ENCODE data around the gene CLBA1.
"Not testable (repeated sequence)": the region's sequence is repeated elsewhere in the genome, so short reads cannot be mapped to it uniquely, and the experiment has no call there.

CLBA1 gene

DNA sequence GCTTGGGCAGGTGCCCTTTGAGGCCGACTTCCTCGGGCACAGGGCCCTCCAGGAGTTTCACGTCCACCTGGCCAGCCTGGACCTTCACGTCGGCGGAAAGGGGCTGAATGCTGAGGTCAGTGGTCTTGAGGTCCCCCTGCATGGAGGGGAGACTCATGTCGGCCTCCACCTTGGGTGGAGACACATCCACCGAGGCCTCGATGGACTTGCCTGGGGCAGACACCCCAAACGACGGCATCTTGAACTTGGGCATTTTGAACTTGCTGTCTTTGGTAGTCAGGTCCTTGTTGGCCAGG is 36.9 kb upstream of the CLBA1 start:
- H3K27ac ChIP-seq (replicated peaks), result no peak overlapping the region
- H3K27me3 ChIP-seq (ENCODE audit: insufficient read depth, poor library complexity, severe bottlenecking), result no peaks in the 10 kb centered on the region
- H3K4me3 ChIP-seq (replicated peaks; ENCODE audit: insufficient read depth, low read length), result no peak overlapping the region
- DNase-seq (ENCODE audit: low read depth in 1 of 2, low spot score in 1 of 2), result no peak
- TF ChIP-seq, protein P1, sequence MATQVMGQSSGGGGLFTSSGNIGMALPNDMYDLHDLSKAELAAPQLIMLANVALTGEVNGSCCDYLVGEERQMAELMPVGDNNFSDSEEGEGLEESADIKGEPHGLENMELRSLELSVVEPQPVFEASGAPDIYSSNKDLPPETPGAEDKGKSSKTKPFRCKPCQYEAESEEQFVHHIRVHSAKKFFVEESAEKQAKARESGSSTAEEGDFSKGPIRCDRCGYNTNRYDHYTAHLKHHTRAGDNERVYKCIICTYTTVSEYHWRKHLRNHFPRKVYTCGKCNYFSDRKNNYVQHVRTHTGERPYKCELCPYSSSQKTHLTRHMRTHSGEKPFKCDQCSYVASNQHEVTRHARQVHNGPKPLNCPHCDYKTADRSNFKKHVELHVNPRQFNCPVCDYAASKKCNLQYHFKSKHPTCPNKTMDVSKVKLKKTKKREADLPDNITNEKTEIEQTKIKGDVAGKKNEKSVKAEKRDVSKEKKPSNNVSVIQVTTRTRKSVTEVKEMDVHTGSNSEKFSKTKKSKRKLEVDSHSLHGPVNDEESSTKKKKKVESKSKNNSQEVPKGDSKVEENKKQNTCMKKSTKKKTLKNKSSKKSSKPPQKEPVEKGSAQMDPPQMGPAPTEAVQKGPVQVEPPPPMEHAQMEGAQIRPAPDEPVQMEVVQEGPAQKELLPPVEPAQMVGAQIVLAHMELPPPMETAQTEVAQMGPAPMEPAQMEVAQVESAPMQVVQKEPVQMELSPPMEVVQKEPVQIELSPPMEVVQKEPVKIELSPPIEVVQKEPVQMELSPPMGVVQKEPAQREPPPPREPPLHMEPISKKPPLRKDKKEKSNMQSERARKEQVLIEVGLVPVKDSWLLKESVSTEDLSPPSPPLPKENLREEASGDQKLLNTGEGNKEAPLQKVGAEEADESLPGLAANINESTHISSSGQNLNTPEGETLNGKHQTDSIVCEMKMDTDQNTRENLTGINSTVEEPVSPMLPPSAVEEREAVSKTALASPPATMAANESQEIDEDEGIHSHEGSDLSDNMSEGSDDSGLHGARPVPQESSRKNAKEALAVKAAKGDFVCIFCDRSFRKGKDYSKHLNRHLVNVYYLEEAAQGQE (IDR thresholded peaks at IDR 0.05; ENCODE audit: insufficient replicate concordance, low read depth), result no peak

DNA sequence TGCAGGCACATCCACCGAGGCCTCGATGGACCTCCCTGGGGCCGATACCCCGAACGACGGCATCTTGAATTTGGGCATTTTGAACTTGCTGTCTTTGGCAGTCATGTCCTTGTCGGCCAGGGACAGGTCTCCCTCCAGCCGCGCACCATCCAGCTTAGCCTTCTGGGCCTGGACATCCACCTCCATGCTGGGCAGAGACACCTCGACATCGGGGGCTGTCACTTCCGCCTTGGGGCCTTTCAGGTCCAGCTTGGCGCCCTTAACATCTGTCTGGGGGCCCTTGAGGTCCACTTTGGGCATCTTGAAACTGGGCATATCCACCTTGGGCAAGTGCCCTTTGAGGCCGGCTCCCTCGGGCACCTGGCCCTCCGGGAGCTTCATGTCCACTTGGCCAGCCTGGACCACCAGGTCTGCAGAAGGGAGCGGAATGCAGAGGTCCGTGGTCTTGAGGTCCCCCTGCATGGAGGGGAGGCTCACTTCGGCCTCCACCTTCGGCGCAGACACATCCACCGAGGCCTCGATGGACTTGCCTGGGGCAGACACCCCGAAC is 36.1 kb upstream of the CLBA1 start:
- not testable (repeated sequence) for H3K27ac ChIP-seq (replicated peaks); DNase-seq (ENCODE audit: low read depth in 1 of 2, low spot score in 1 of 2); H3K27me3 ChIP-seq (ENCODE audit: insufficient read depth, poor library complexity, severe bottlenecking); H3K4me3 ChIP-seq (replicated peaks; ENCODE audit: insufficient read depth, low read length)

- DNase-seq (ENCODE audit: low read depth in 1 of 2, low spot score in 1 of 2), result no peak
- H3K27me3 ChIP-seq (ENCODE audit: insufficient read depth, poor library complexity, severe bottlenecking), result no peaks in the 10 kb centered on the region
- no peak overlapping the region for H3K4me3 ChIP-seq (replicated peaks; ENCODE audit: insufficient read depth, low read length)
- TF ChIP-seq GABPA (IDR thresholded peaks at IDR 0.05; ENCODE audit: low read depth) (no peak), SPI1 (IDR thresholded peaks at IDR 0.05; ENCODE audit: borderline replicate concordance, low read depth) (no peak), POLR2AphosphoS5 (IDR thresholded peaks at IDR 0.05; ENCODE audit: low read depth) (no peak), CTCF (IDR thresholded peaks at IDR 0.05; ENCODE audit: insufficient read depth, low read length) (no peak)
- TF ChIP-seq, protein P1 (IDR thresholded peaks at IDR 0.05; ENCODE audit: insufficient replicate concordance, low read depth), result no peak
- H3K27ac ChIP-seq (replicated peaks), result no peak overlapping the region
Measured at GRCh38 chr14:104950021-104950420, 35.6 kb upstream of the CLBA1 start.

DNA sequence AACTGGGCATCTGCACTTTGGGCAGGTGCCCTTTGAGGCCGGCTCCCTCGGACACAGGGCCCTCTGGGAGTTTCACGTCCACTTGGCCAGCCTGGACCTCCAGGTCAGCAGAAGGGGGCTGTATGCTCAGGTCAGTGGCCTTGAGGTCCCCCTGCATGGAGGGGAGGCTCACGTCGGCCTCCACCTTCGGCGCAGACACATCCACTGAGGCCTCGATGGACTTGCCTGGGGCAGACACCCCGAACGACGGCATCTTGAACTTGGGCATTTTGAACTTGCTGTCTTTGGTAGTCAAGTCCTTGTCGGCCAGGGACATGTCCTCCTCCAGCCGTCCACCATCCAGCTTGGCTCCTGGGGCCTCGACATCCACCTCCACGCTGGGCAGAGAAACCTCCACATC is 34.9 kb upstream of the CLBA1 start:
- H3K27me3 ChIP-seq (ENCODE audit: insufficient read depth, poor library complexity, severe bottlenecking); H3K27ac ChIP-seq (replicated peaks); H3K4me3 ChIP-seq (replicated peaks; ENCODE audit: insufficient read depth, low read length); DNase-seq (ENCODE audit: low read depth in 1 of 2, low spot score in 1 of 2): not testable (repeated sequence)

- not testable (repeated sequence) for DNase-seq (ENCODE audit: low read depth in 1 of 2, low spot score in 1 of 2); H3K27ac ChIP-seq (replicated peaks); H3K4me3 ChIP-seq (replicated peaks; ENCODE audit: insufficient read depth, low read length); H3K27me3 ChIP-seq (ENCODE audit: insufficient read depth, poor library complexity, severe bottlenecking)
Measured at GRCh38 chr14:104951863-104952657, 33.5 kb upstream of the CLBA1 start.

- H3K4me3 ChIP-seq (replicated peaks; ENCODE audit: insufficient read depth, low read length), result no peak overlapping the region
- TF ChIP-seq CTCF (IDR thresholded peaks at IDR 0.05; ENCODE audit: insufficient read depth, low read length) (no peak), GABPA (IDR thresholded peaks at IDR 0.05; ENCODE audit: low read depth) (no peak), SPI1 (IDR thresholded peaks at IDR 0.05; ENCODE audit: borderline replicate concordance, low read depth) (no peak), POLR2AphosphoS5 (IDR thresholded peaks at IDR 0.05; ENCODE audit: low read depth) (no peak)
- TF ChIP-seq, protein P1 (IDR thresholded peaks at IDR 0.05; ENCODE audit: insufficient replicate concordance, low read depth), result no peak
- H3K27me3 ChIP-seq (ENCODE audit: insufficient read depth, poor library complexity, severe bottlenecking), result peaks cover 2% of the 10 kb centered on the region
Measured at GRCh38 chr14:104953097-104953496, 32.5 kb upstream of the CLBA1 start.

More at GRCh38 chr14:104953097-104953496, 32.5 kb upstream of the CLBA1 start:
- no peak for DNase-seq (ENCODE audit: low read depth in 1 of 2, low spot score in 1 of 2)
- no peak overlapping the region for H3K27ac ChIP-seq (replicated peaks)

Data from HL-60 (cell line).